SIG-M5 (cell line): Measurements from ENCODE around the gene KLHL25.
"Not testable (repeated sequence)": the region's sequence is repeated elsewhere in the genome, so short reads cannot be mapped to it uniquely, and the experiment has no call there.

Experiments
- DNase-seq: peaks from one replicate; lab custom pipeline; 2025; lab: John Stamatoyannopoulos, UW

Gene KLHL25

GRCh38 chr15:85794598-85795336 is at the start of gene KLHL25:
TSS of gene KLHL25 (minus strand) at chr15:85794925. CDS start at chr15:85769810, 25,115 bp downstream.
- peak; percentile 55 for DNase-seq

- no peak for DNase-seq
Measured at GRCh38 chr15:85840802-85841152, 46.1 kb upstream of the KLHL25 start.

DNA sequence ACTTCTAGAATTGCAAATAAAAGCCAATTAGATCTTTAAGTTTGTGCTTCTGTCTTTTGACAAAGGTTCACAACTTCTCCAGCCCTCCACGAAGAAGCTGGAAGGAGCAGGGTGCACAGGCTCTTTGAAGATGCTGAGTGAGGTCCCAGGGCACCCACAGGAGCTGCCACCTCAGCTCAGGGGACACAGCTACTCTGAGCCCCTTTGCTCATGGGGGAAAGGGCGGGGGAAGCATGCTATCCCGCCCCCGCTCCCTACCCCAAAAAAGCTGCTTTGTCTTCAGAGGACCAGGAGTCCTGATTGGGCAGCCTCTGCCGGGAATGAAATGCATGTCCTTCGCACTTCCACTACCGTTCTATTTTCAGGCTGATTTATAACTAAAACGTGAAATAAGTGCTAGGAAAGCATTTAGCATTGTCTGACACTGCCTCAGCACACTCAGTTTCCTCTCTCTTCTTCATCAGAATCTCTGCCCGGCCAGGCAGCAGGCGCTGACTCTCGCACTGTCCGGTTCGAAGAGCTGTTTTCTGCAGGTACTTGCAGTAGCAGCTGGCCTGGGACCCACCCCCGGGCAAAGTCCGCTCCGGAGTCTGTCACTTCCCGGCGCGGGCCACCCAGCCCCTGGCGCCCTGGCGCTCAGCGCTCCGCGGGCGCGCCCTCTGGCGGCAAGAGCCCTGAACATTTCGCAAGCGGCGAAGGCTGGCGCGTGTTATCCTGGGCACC is 45.5 kb upstream of the KLHL25 start:
- DNase-seq = no peak

DNA sequence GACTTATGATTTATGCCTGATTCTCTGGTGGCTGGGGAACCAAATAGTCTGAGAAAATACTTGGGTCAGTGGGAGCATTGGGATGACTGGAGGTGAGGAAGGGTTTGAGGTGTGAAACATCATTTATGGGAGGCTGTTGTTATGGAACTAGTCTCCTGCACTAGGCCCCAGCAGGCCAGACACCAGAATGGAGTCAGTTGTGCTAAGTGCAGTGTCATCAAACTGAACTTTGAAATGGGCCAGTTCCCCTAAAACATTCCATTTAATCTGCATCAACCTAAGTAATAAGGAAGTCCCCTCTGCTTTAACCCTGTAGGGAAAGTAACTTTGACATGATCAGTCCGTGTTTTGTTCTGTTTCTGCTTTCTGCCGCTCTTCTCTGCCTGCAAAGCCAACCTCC is 44.9 kb upstream of the KLHL25 start:
- DNase-seq = no peak

- DNase-seq = no peak
Measured at GRCh38 chr15:85838655-85839054, 43.9 kb upstream of the KLHL25 start.

DNA sequence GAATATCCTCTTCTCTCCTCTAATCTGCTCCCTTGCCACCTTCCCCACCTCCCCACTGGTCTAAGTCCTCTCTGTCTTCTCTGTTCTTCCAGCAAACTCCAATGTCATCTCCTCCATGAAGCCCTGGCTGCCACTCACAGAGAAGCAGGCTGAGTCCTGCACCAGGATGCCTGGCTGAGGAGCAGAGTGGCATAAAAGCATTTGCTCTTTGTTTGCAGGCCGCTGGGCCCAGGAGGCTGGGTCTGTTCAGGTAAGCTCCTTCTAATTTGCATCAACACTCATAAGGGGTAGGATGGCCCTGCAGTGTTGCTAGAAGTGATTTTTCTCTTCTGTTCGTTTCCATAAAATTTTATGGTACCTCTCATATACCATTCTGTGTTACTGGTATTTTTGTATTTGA is 43.2 kb upstream of the KLHL25 start:
- no peak for DNase-seq

DNA sequence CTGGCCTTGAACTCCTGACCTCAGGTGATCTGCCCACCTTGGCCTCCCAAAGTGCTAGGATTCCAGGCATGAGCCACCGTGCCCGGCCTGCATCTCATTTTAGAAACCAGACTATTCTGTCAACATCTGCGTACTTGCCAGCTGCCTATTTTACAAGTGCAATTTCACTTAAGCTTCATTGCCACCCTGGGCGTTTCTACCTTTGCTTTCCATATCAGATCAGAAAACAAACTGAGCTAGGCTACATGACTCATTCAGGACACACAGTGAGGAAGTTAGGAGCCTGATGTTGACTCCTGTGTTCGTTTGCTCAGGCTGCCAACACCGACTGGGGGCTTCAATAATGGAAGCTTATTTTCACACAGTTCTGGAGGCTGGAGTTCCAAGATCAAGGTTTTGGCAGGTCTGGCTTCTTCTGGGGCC is 42.3 kb upstream of the KLHL25 start:
- no peak for DNase-seq

GRCh38 chr15:85834651-85835050 is 39.9 kb upstream of the KLHL25 start:
- DNase-seq = no peak

DNA sequence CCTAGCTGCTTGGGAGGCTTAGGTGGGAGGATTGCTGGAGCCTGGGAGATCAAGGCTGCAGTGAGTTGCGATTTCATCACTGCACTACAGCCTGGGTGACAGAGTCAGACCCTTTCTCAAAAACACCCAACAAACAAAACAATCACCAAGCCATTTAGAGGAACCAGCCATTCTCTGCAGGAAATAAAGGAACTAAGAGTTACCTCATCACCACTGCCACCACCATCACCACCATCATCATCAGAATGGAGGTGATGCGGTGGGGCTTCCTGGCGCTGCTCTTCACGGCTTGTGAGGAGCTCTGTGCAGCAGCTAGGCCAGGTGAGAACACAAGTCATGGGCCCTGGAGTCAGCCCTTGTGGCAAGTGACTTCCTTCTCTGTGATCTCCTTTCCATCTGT is 37.7 kb upstream of the KLHL25 start:
- peak; percentile 69 for DNase-seq

DNA sequence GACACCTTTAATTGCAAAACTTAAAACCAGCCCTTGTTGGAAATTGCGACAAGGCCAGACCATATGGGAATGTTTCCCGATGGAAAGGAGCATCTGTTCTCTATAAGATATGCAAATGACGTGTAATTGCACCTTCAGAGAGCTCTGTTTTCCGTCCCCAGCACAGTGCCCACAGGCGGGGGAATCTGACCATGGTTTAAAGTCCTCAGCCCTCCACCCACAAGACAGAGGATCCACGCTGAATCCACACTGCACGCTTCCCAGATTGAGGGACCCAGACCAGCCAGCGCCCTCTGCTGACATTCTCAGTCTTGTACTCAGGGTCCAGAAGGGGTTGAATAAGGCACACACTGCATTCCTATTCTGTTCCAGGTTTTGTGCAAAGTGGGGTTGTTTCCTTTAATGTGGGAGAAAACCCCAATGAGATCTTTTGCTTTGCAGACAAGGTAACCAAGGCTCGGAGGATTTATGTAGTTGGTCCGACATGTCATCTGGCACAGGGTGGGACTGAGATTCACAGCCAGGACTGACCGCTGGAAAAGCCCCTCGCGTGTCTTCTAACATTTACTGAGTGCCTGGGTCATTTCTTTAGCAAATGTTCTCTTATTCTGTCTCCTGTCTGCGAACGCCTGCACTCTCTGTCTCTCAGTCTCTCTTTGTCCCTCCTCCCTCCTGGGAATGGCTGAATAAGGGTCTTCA is 36.8 kb upstream of the KLHL25 start:
- DNase-seq = no peak

DNA sequence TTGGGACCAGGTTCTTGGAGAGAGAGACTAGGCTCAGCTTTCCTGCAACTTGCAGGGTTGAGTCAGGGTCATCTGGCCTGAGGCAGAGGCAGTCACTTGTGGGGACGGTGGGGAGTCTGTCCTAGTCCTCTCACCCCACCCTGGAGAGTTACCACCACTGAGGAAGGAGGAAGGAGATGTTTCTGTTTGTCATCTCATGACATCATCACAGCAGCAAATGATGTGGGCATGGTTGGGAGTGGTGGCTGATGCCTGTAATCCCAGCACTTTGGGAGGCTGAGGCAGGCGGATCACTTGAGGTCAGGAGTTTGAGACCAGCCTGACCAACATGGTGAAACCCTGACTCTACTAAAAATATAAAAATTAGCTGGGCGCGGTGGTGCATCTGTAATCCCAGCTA is 35.0 kb upstream of the KLHL25 start:
- DNase-seq = not testable (repeated sequence)

DNA sequence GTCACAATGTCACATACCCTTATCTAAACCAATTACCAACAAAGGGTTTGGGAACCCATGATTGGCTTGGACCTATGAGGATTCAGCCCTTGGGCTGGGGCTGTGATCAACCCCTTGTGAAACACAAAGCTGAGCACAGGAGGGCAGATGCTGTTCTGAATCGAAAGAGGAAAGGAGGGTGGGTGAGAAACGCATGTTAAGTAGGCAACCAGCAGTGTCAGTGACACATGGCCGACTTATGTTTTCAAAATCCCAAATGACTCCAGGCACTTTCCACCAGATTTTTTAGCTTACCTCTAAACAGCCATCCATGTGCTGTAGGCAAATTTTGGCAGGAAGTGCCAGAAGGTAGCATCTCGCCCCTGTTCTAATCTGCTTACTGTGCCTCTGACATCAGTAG is 34.1 kb upstream of the KLHL25 start:
- DNase-seq = no peak

DNA sequence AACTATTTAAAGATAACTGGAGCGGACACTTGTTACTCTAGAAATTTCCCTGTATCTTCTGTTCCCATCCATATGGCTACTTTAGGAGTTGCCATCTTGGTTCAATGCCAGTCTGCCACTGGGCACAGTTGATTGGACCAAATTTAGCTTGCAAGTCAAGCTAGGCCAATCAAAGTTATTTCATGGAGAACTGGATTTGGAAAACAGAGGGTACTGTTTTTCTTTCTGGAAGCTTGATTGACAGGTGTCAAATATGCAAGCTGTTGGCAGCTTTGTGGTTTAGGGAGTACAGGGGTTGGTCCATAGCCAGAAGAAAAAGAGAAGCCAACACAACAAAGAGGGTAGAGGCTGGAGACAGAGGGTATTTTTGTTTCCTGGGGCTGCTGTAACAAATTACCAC is 33.4 kb upstream of the KLHL25 start:
- DNase-seq = no peak

GRCh38 chr15:85826756-85827515 is 32.2 kb upstream of the KLHL25 start:
- DNase-seq = no peak

- DNase-seq = no peak
Measured at GRCh38 chr15:85825719-85826118, 31.0 kb upstream of the KLHL25 start.

GRCh38 chr15:85825118-85825517 is 30.4 kb upstream of the KLHL25 start:
- DNase-seq = no peak

- DNase-seq = no peak
Measured at GRCh38 chr15:85821545-85821944, 26.8 kb upstream of the KLHL25 start.

DNA sequence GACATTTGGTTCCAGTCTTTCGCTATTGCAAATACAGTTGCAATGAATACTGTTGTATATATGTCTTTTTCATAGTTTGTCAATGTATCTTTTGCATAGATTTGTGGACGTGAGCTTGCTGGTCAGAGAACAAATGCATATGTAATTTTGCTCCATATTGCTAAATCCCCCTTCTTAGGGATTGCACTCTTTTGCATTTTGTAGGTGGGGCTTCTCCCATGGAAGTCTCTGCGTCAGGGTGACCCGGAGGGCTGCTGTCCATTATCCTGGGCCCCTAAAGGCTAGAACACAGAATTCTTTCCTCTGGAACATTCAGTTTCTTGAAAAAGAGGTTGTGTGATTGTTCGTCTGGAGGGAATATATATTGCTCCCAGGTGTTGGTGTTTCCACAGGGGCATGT is 25.2 kb upstream of the KLHL25 start:
- no peak for DNase-seq

- DNase-seq = no peak
Measured at GRCh38 chr15:85813234-85813633, 18.5 kb upstream of the KLHL25 start.

GRCh38 chr15:85810075-85810474 is 15.3 kb upstream of the KLHL25 start:
- DNase-seq = no peak

DNA sequence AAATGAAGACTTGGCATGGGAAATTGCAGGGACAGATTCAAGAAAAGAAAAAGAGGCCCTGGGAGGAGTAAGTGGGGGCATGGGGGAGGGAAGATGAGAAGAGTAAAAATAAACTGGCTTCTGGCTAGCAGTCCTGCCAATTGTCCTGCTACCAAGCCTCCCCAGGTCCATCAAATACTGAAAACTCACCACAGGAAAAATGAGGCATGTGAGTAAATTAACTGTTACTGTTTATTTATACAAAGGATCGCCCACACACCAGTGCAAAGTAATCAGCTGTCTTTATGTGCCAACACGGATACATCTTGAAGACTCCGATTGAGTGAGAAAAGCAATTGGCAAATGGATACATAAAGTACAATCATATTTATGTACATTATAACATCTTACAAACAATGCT is 10.7 kb upstream of the KLHL25 start:
- no peak for DNase-seq

GRCh38 chr15:85804481-85805170 is 9.9 kb upstream of the KLHL25 start:
- no peak for DNase-seq
